ENCODE data around the gene CHADL.

CHADL gene

DNA sequence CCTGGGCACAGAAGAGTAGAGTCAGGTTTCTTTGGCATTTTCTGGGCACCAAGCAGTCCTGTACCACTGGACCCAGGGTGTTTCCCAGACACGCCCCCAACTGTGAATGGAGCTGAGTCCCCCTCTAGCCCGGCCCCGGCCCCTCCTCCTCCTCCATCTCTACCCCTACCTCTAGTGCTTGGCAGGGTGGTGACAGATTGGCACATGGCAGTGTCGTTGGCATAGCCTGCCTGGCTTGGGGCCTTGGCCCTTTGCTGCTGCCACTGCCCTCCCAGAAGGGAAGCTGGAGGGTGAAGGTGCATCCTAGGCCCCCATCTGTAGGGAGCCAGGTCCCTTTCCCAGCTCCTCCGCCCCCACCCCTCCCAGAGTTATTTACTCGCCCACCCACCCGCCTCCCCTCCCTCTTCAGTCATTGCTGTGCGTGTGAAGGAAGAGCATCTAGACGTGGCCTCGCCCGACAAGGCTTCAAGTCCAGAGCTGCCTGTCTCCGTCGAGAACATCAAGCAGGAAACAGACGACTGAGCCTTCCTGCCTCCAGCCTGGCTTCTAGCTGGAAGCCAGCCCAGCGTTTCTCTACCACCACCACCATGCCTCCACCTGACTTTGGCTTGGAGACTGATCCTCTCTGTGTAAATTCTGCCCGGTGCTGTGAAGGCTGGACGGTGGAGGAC, 10.9 kb downstream of the CHADL start:
- ATAC-seq = no peak
- TF ChIP-seq, protein P1, sequence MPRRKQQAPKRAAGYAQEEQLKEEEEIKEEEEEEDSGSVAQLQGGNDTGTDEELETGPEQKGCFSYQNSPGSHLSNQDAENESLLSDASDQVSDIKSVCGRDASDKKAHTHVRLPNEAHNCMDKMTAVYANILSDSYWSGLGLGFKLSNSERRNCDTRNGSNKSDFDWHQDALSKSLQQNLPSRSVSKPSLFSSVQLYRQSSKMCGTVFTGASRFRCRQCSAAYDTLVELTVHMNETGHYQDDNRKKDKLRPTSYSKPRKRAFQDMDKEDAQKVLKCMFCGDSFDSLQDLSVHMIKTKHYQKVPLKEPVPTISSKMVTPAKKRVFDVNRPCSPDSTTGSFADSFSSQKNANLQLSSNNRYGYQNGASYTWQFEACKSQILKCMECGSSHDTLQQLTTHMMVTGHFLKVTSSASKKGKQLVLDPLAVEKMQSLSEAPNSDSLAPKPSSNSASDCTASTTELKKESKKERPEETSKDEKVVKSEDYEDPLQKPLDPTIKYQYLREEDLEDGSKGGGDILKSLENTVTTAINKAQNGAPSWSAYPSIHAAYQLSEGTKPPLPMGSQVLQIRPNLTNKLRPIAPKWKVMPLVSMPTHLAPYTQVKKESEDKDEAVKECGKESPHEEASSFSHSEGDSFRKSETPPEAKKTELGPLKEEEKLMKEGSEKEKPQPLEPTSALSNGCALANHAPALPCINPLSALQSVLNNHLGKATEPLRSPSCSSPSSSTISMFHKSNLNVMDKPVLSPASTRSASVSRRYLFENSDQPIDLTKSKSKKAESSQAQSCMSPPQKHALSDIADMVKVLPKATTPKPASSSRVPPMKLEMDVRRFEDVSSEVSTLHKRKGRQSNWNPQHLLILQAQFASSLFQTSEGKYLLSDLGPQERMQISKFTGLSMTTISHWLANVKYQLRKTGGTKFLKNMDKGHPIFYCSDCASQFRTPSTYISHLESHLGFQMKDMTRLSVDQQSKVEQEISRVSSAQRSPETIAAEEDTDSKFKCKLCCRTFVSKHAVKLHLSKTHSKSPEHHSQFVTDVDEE (CRISPR knock-in tag; IDR thresholded peaks at IDR 0.05) = no peak
- TF ChIP-seq ARNTL (CRISPR knock-in tag; IDR thresholded peaks at IDR 0.05; ENCODE audit: borderline replicate concordance, low read depth) (no peak), RARB (CRISPR knock-in tag; IDR thresholded peaks at IDR 0.05) (no peak), GLIS3 (CRISPR knock-in tag; IDR thresholded peaks at IDR 0.05) (no peak), OSR1 (CRISPR knock-in tag; IDR thresholded peaks at IDR 0.05) (no peak), SNAI2 (CRISPR knock-in tag; IDR thresholded peaks at IDR 0.05) (no peak), TCF4 (CRISPR knock-in tag; IDR thresholded peaks at IDR 0.05; ENCODE audit: borderline replicate concordance) (no peak), ESRRG (CRISPR knock-in tag; IDR thresholded peaks at IDR 0.05) (no peak), ZNF8 (CRISPR knock-in tag; IDR thresholded peaks at IDR 0.05) (no peak), ZFP3 (CRISPR knock-in tag; IDR thresholded peaks at IDR 0.05) (no peak), BACH2 (CRISPR knock-in tag; IDR thresholded peaks at IDR 0.05; ENCODE audit: borderline replicate concordance) (no peak), ISL1 (CRISPR knock-in tag; IDR thresholded peaks at IDR 0.05) (no peak), TOX (CRISPR knock-in tag; IDR thresholded peaks at IDR 0.05; ENCODE audit: borderline replicate concordance) (no peak), ZFP30 (CRISPR knock-in tag; IDR thresholded peaks at IDR 0.05) (no peak), ZNF70 (CRISPR knock-in tag; IDR thresholded peaks at IDR 0.05) (no peak), CSDC2 (CRISPR knock-in tag; IDR thresholded peaks at IDR 0.05) (no peak)
- TF ChIP-seq, protein P2, sequence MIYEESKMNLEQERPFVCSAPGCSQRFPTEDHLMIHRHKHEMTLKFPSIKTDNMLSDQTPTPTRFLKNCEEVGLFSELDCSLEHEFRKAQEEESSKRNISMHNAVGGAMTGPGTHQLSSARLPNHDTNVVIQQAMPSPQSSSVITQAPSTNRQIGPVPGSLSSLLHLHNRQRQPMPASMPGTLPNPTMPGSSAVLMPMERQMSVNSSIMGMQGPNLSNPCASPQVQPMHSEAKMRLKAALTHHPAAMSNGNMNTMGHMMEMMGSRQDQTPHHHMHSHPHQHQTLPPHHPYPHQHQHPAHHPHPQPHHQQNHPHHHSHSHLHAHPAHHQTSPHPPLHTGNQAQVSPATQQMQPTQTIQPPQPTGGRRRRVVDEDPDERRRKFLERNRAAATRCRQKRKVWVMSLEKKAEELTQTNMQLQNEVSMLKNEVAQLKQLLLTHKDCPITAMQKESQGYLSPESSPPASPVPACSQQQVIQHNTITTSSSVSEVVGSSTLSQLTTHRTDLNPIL (CRISPR knock-in tag; IDR thresholded peaks at IDR 0.05; ENCODE audit: low read depth) = no peak
- TF ChIP-seq, protein P3, sequence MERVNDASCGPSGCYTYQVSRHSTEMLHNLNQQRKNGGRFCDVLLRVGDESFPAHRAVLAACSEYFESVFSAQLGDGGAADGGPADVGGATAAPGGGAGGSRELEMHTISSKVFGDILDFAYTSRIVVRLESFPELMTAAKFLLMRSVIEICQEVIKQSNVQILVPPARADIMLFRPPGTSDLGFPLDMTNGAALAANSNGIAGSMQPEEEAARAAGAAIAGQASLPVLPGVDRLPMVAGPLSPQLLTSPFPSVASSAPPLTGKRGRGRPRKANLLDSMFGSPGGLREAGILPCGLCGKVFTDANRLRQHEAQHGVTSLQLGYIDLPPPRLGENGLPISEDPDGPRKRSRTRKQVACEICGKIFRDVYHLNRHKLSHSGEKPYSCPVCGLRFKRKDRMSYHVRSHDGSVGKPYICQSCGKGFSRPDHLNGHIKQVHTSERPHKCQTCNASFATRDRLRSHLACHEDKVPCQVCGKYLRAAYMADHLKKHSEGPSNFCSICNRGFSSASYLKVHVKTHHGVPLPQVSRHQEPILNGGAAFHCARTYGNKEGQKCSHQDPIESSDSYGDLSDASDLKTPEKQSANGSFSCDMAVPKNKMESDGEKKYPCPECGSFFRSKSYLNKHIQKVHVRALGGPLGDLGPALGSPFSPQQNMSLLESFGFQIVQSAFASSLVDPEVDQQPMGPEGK (CRISPR knock-in tag; IDR thresholded peaks at IDR 0.05; ENCODE audit: borderline replicate concordance) = no peak
- TF ChIP-seq, protein P4, sequence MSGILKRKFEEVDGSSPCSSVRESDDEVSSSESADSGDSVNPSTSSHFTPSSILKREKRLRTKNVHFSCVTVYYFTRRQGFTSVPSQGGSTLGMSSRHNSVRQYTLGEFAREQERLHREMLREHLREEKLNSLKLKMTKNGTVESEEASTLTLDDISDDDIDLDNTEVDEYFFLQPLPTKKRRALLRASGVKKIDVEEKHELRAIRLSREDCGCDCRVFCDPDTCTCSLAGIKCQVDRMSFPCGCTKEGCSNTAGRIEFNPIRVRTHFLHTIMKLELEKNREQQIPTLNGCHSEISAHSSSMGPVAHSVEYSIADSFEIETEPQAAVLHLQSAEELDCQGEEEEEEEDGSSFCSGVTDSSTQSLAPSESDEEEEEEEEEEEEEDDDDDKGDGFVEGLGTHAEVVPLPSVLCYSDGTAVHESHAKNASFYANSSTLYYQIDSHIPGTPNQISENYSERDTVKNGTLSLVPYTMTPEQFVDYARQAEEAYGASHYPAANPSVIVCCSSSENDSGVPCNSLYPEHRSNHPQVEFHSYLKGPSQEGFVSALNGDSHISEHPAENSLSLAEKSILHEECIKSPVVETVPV (CRISPR knock-in tag; IDR thresholded peaks at IDR 0.05) = no peak
- TF ChIP-seq, protein P5, sequence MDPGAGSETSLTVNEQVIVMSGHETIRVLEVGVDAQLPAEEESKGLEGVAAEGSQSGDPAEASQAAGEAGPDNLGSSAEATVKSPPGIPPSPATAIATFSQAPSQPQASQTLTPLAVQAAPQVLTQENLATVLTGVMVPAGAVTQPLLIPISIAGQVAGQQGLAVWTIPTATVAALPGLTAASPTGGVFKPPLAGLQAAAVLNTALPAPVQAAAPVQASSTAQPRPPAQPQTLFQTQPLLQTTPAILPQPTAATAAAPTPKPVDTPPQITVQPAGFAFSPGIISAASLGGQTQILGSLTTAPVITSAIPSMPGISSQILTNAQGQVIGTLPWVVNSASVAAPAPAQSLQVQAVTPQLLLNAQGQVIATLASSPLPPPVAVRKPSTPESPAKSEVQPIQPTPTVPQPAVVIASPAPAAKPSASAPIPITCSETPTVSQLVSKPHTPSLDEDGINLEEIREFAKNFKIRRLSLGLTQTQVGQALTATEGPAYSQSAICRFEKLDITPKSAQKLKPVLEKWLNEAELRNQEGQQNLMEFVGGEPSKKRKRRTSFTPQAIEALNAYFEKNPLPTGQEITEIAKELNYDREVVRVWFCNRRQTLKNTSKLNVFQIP (CRISPR knock-in tag; IDR thresholded peaks at IDR 0.05; ENCODE audit: borderline replicate concordance, low read depth) = no peak

DNA sequence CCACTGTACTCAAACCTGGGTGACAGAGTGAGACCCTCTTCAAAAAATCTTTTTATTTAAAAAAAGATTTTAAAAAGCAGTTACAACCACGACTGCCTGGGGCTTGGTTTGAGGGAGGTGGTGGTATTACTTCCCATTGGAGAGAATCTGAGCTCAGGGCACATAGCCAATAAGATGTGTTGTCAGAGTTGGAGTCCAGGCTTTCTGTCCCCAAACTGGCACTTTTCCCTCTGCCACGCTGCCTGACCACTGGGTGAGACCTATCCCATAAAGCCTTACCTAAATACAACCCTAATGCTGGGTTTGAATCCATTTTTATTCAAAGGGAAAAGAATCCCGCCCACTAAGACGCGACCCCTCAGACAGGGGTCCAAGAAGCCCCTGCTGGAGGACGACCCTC, 11.5 kb downstream of the CHADL start:
- no peak for ATAC-seq
- TF ChIP-seq ZFP3 (CRISPR knock-in tag; IDR thresholded peaks at IDR 0.05) (no peak), OSR1 (CRISPR knock-in tag; IDR thresholded peaks at IDR 0.05) (no peak), GLIS3 (CRISPR knock-in tag; IDR thresholded peaks at IDR 0.05) (no peak), TOX (CRISPR knock-in tag; IDR thresholded peaks at IDR 0.05; ENCODE audit: borderline replicate concordance) (no peak), PPARA (CRISPR knock-in tag; IDR thresholded peaks at IDR 0.05; ENCODE audit: borderline replicate concordance) (no peak), ZFP30 (CRISPR knock-in tag; IDR thresholded peaks at IDR 0.05) (no peak)
- TF ChIP-seq, protein P2 (CRISPR knock-in tag; IDR thresholded peaks at IDR 0.05; ENCODE audit: low read depth) = no peak
- TF ChIP-seq, protein P1 (CRISPR knock-in tag; IDR thresholded peaks at IDR 0.05) = no peak
- TF ChIP-seq, protein P3 (CRISPR knock-in tag; IDR thresholded peaks at IDR 0.05; ENCODE audit: borderline replicate concordance) = no peak
- TF ChIP-seq, protein P5 (CRISPR knock-in tag; IDR thresholded peaks at IDR 0.05; ENCODE audit: borderline replicate concordance, low read depth) = no peak
